ENCODE results near the gene MNT.
A peak's percentile ranks its signal among the peaks of the same experiment; 100 is the strongest.

- TF ChIP-seq MXI1 (conservative IDR thresholded peaks at IDR 0.05; ENCODE audit: poor library complexity, severe bottlenecking) (peak; percentile 41), CTCF (IDR thresholded peaks at IDR 0.05; ENCODE audit: poor library complexity, severe bottlenecking) (no peak), RAD21 (conservative IDR thresholded peaks at IDR 0.05) (no peak), SMC3 (conservative IDR thresholded peaks at IDR 0.05; ENCODE audit: poor library complexity) (no peak), REST (IDR thresholded peaks at IDR 0.05; ENCODE audit: borderline replicate concordance) (peak; percentile 100)
These were observed 52.8 kb downstream of the MNT start for GRCh38 chr17:2347805-2348685.

All from neural cell (in vitro differentiated cells).